ENCODE data around the gene SREK1IP1.
"Not testable (repeated sequence)": the region's sequence is repeated elsewhere in the genome, so short reads cannot be mapped to it uniquely, and the experiment has no call there.

The SREK1IP1 gene

DNA sequence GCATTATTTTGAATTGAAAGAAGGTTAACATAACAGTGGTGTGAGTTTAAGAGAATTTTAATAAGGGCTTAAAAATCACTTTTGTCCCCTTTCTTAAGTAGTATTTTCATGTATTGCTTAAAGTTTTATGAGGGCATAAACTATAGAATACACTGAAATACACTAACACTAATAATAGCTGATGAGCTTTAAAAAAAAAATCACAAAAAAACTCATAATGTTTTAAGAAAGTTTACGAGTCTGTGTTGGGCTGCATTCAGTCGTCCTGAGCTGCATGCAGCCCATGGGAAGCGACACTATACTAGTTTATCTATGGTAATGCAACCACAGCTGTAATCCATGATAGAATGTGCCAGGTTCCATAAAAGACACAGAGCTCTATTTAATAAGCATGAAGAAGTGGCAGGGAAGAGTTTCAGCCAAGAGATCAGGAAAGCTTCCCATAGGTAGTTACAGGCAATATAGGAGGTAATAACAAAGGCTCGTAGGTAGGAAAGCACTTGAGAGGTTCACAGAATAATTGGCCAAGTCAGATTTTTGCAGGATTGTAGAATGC lies 4.5 kb downstream of the SREK1IP1 start:
- no peak for DNase-seq (ENCODE audit: low spot score)

DNA sequence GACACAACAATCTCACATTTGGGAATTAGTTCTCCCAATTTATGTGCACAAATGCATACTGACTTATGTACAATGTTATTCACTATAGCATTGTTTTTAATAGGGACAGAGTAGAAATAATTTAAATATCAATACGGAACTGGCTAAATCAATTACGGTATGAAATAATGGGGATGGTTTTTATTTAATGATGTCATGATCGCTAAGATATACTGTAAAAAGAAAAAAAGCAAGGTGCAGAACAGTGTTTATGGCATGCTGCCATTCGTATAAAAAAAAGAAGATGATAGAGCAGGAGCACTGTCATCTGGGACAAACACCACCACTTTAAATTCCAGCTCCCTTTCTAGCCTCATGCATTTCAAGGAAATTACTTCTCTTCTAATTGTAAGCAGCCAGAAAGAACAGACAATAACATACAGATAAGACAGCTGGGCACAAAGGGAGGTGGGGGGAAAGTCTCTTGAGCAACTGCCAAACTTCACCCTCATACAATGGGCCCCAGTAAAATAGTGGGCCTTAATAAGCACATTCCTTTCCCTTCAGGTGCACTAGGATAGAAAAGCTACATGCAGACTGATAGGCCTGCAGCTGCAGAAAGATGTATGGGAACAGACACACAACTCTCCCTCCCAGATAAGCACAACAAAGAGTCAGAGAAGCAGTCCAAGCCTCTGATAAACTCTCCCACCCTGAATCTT lies 8.4 kb downstream of the SREK1IP1 start:
- DNase-seq (ENCODE audit: low spot score) = no peak

DNA sequence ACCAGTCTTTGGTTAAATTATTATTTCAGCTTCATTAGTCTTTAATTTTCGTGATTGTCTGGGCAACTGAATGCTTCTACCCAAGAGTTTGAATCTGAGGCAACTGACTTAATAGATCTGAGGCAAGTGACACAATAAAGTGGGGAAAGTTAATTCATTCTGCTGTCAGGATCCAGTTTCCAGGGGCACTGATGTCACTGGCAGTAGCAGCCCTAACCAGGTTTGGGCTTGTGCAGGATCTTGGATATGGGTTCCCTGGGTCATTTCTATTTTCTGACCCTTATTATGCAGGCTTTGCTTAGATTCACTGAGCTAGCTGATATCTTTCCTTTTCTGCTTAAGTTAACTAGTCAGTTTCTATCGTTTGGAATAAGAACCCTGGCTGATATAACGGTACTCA lies 9.6 kb downstream of the SREK1IP1 start:
- DNase-seq (ENCODE audit: low spot score) = no peak

DNA sequence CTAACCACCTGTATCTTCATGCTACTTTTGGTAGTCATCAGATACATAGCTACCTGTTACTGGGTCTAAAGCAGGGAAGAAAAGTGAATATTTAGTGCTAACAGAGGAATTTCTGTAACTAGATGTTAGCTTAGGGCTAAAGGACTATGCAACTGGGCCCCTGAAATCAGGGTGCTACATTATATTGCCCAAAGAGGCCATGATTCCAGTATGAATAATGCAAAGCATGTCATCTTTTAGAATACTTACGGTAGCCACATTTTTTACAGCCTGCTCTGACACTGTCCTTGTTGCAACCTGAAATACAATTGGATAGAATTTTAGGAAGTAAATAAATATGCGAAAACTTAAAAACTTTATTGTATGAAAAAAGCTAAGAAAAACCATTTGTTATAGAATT lies 14.4 kb downstream of the SREK1IP1 start:
- DNase-seq (ENCODE audit: low spot score) = no peak

DNA sequence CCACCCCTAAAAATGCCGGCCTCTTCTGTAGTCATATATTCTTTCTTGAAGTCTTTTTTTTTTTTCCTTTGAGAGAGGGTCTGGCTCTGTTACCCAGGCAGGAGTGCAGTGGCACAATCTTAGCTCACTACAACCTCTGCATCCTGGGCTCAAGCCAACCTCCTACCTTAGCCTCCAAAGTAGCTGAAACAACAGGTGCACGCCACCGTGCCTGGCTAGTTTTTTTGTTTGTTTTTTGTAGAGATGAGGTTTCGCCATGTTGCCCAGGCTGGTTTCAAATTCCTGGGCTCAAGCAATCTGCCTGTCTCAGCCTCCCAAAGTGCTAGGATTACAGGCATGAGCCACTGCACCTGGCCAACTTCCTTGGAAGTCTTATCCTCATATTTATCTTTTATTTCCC lies 19.1 kb downstream of the SREK1IP1 start:
- DNase-seq (ENCODE audit: low spot score) = no peak

DNA sequence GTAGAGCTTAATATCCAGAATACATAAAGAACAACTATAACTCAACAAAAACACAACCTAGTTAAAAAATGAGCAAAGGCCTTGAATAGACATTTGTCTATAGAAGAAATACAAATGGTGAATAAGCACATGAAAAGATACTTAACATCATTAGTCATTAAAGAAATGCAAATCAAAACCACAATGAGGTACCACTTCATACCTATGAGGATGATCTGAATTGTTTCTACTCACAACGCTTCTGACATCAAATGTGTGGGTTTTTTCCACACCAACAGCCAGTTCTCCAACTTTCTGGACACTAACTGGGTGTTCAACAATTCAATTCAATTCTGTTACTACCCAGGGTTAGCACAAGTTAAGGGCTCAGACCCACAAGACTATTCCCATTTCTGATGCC lies 22.0 kb downstream of the SREK1IP1 start:
- DNase-seq (ENCODE audit: low spot score) = no peak

DNA sequence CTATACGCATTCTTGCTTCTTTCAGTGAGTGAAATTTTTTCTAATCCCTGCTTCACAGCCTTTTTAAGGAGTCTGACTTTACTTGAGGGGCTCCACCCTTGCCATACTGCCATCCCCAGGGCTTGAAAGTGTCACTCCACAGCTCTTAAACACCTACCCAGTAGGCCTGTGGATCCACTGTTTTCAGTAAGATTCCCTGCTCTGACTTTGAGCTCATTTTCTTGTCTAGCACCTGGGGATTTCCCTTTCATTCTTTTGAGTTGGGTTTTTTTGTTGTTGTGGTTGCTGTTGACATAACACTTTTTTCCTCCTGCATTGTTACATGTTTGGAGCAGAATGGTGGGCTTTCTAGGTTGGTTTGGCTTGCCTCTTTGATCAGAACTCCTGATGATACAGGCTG lies 23.6 kb downstream of the SREK1IP1 start:
- DNase-seq (ENCODE audit: low spot score) = no peak

DNA sequence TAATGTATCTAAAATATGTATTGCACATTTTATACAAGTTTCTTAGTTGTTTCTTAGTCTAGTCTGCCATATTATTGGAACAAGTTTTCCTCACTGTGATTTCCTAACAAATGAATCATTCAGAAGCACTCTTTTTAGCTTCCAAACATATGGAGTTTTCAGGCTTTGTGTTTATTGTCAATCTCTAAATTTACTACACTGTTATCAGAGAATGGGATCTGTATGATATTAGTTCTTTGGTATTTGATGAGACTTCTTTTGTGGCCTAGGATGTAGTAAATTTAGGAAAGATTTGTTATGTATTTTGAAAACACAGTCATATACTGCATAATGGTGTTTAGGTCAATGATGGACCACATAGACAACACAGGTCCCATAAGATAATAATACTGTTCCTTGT lies 25.7 kb downstream of the SREK1IP1 start:
- no peak for DNase-seq (ENCODE audit: low spot score)

DNA sequence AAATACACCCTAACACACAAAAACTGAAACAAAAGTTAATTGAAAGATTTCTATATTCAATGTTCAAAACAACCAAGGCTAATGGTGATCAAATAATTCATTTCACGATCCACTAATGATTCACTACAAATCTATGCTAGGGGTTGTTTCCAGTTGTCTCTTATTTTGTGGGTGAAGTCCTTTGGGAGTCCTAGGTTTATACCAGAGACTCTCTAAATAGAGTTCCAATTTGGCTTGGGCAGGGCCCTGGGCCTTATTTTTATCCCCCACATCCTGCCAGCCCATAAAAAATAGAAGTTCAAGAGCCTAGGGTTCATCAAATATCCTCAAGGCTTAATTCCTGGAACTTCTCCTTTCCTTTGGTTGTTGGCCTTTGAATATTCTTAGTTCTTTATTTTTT lies 26.1 kb downstream of the SREK1IP1 start:
- no peak for DNase-seq (ENCODE audit: low spot score)

DNA sequence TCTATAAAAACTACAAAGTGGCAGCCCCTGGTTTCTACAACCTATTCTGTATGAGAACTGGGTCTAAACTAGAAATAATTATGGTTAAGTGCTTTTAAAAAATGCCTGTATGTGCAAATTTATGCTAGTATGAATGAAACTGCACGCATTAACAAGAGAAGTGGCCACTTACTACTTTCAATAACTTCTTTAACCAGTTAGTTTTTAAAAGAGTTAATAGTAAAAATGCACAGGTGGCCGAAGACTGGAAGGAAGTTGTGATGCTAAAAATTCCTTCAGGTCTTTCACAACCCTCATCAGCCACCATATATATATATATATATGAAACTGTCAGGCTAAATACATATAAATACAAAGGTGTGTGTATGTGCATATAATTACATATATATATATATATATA lies 41.3 kb downstream of the SREK1IP1 start:
- no peak for DNase-seq (ENCODE audit: low spot score)

DNA sequence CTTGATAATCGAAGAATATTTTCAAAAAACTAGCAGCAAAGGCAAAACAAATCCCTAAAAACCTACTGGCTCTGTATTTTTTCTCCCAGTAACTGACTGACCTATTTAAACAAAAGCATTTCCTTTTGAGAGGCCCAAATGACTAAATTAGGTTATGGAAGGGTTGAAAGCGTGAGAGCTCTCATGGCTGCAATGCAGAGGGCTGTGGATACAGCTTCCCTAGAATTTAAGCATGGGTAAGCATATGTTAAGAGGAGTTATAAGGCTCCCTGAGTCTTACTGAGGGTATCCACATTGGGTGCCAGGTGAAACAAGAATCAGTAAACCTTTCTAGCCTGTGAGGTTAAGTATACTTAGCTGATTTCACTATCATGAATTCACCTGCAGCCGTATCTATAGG lies 45.9 kb downstream of the SREK1IP1 start:
- DNase-seq (ENCODE audit: low spot score) = no peak

DNA sequence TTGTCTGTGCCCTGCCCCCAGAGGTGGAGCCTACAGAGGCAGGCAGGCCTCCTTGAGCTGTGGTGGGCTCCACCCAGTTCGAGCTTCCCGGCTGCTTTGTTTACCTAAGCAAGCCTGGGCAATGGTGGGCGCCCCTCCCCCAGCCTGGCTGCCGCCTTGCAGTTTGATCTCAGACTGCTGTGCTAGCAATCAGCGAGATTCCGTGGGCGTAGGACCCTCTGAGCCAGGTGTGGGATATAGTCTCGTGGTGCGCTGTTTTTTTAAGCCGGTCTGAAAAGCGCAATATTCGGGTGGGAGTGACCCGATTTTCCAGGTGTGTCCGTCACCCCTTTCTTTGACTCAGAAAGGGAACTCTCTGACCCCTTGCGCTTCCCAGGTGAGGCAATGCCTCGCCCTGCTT lies 54.0 kb downstream of the SREK1IP1 start:
- DNase-seq (ENCODE audit: low spot score) = not testable (repeated sequence)

DNA sequence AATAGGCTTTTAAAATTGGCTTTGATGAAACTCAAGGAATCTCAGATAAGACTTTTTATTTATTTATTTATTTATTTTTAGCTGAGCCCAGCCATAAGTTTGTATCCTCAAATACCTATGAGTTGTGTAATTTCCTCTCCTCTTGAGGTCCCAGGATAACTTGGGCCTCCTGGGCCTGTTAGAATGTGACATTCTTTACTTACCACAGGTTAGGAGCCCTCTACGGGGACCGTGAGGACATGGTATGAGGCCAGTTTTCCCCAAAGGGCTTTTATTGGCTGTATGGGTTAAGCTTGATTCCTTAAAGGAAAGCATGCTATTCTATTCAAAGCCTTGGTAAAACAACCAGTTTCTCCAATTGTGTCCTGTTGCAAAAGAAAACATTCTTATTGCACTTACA lies 61.3 kb downstream of the SREK1IP1 start:
- DNase-seq (ENCODE audit: low spot score) = no peak

DNA sequence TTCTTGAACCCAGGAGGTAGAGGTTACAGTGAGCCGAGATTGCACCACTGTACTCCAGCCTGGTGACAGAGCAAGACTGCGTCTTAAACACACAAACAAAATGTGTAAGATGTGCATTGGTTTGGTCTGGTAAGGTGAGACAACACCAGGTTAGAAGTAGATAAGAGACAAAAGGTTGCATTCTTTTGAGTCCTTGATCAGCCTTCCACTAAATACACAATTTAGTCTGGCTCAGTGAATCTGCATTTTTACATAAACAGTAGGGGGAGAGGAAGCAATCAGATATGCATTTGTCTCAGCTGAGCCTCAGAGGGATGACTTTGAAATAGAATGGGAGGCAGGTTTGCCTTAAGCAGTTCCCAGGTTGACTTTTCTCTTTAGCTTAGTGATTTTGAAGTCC lies 62.4 kb downstream of the SREK1IP1 start:
- DNase-seq (ENCODE audit: low spot score) = not testable (repeated sequence)

DNA sequence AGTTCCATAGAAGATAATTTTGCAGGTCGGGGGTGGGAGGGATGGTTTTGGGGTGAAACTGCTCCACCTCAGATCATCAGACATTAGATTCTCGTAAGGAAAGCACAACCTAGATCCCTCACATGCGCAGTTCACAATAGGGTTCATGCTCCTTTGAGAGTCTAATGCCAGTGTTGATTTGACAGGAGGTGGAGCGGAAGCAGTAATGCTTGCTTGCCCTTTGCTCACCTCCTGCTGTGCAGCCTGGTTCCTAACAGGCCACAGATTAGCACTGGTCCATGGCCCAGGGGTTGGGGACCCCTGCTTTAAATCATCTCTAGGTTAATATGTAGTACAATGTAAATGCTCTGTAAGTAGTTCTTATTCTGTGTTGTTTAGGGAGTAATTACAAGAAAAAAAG lies 67.7 kb downstream of the SREK1IP1 start:
- no peak for DNase-seq (ENCODE audit: low spot score)

DNA sequence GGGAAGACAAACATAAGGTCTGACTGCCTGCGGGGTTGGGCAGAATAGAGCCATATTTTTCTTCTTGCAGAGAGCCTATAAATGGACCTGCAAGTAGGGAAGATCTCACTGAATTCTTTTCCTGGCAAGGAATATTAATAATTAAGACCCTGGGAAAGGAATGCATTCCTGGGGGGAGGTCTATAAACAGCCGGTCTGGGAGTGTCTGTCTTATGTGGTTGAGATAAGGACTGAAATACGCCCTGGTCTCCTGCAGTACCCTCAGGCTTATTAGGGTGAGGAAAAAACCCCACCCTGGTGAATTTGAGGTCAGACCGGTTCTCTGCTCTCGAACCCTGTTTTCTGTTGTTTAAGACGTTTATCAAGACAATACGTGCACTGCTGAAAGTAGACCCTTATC lies 72.1 kb downstream of the SREK1IP1 start:
- not testable (repeated sequence) for DNase-seq (ENCODE audit: low spot score)

DNA sequence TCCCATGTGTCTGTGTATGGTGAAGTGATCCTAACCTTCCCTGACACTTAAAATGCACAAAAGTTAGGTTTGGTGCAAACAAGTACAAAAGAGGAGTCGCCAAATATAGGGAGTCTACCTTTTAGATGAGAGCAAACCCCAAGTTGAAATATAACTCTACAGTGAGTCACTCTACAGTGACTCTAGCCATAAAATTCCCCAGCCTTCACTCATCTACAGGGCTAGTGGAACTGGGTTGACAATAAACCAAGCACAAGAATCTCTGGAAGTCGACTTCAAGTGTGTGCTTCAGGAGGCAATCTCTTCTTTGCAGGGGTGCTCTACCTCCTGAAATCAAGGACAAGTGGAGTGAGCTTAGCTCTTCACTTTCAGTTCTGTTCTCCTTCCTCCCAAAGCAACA lies 74.9 kb downstream of the SREK1IP1 start:
- DNase-seq (ENCODE audit: low spot score) = no peak

DNA sequence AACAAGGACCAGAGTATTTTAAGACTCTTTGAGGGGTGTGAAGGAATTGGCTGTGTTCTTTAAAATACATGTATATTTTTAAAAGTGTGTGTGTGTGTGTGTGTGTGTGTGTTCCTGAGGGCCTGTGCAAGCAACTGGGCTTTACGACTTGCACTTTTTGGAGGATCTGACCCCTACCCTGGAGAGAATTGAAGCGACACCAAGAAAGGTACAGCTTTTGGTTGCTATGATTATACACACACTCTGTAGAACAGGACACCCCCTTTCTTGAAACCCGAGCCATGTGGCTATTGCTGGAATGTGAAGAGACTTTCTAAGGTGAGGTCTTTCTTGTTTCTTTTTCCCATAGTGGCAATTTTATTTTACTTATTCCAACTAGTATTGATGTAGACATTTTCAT lies 77.2 kb downstream of the SREK1IP1 start:
- DNase-seq (ENCODE audit: low spot score) = no peak

DNA sequence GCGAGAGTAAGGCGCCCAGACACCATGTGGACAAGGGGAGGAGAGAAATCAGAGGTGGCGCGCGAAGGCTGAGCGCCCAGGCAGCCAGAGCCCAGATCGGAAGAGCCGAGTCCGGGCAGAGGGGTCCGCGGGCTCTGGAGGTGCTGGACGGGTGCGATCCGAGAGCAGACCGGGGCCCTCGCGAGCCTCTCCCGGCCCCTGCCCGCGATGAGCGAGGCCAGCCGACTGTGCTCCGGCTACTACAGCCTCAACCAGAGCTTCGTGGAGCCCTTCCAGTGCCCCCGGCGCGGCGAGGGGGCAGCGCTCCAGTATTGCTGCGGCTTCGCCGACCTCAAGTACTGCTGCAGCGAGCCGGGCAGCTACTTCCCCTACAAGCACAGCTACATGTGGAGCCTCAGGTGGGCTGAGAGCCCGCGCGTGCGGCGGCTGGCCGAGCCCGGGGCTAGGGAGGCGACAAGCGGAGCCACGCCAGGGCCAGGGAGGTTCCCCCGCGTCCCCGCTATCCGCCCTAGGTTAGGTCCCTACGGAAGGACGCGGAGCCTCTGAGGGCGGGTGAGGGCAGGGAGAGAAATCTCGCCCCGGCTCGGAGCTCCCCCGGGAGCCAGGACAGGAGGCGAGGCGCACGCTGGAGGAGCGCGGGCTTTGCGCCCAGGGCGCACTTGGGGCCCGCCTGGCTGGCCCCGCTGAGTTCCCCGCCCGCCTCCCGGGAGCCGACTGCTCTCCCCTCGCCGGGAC lies 77.9 kb downstream of the SREK1IP1 start, which contains the start of gene SHISAL2B:
Gene SHISAL2B, plus strand, starts transcription at position 87 of the 735 bp plus-strand sequence. Its CDS starts 121 bp downstream, at position 208.
- DNase-seq (ENCODE audit: low spot score) = no peak

DNA sequence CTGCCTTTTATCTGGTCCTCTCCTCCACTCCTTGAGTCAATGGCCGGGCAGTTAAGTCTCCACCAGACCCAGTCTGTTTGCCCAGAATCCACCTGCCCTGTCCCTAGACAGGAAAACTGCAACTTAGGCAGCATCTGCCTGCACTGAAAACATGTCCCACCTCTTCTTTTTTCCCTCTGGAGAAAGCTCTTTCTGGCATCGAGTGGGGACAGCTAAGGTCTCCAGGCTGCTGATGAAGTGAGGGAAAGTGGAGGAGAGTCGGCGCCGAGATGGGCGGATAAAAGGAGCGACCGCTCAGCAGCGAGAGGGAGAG lies 78.4 kb downstream of the SREK1IP1 start:
- DNase-seq (ENCODE audit: low spot score) = no peak

DNA sequence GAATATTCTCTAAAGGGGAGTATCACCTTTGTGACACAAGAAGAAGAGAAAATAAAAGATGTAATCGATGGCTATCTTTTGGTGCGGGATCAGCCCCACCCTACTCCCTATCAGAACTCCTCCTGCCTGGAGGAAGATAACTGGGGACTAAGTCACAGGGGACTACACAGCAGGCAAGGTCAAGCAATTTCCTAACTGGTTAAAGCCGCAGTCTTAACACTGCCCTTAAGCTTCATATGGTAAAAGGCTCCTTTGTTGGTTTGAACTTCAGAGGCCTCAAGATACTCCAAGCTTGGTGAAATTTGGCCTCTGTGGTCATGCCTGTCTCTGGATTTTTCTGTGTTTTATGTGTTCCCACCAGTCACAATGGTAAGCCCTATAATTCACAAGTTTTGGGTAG lies 79.5 kb downstream of the SREK1IP1 start:
- DNase-seq (ENCODE audit: low spot score) = no peak

DNA sequence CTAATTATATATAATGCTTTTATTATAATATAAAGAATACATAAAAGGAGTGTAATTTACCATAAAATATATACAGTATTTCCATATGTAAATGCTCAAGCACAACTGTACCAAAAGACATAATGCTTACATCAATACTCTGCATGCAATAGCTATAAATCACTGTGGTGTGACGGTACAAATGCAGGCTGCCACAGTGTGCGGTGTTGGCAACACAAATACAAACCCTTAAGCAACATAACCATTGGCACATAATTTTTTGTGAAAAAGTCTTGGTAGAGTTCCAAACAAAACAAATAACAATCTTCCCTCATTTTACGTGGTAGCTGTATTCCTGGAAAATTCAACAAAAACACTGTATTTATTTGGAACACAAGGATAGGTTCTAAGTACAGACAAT lies 80.1 kb downstream of the SREK1IP1 start:
- no peak for DNase-seq (ENCODE audit: low spot score)

DNA sequence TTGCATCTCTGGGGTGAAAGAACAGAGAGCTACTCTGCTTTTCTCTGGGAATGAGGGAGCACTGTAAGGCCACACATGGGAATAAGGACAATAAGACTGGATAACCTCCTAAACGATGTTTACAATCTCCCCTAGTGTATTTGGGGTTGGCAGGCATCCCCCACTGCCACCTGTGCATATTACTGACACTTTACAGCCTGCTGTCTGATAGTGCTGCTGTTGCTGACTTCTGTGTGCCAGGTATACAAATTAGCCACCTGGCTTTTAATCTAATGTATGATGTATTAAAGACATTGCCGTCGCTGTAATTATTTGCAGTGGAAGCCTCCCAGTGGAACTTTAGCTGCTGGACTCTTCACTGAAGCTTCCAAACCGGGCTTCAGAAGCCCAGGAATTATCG lies 82.6 kb downstream of the SREK1IP1 start:
- DNase-seq (ENCODE audit: low spot score) = no peak

DNA sequence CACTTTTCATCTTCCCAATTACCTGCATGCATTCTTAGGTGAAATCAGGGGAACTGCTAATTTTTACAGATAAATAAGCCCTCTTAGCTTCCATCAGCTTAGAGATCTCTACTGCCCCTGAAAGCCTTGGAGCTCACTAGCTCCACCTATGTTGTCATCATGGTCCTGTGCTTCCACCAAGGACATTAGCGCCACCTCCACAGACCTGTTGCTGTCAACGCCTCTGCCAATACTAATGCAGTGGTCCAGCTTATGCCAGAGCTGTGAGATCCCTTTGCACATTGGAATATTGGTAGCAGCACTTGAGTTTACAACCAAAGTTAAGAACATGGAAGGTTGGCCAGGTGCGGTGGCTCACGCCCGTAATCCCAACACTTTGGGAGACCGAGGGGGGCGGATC lies 85.9 kb downstream of the SREK1IP1 start:
- DNase-seq (ENCODE audit: low spot score) = no peak

Measured in SW480 (cell line).